Measurements from ENCODE around the gene COL5A3.

Gene COL5A3

DNA sequence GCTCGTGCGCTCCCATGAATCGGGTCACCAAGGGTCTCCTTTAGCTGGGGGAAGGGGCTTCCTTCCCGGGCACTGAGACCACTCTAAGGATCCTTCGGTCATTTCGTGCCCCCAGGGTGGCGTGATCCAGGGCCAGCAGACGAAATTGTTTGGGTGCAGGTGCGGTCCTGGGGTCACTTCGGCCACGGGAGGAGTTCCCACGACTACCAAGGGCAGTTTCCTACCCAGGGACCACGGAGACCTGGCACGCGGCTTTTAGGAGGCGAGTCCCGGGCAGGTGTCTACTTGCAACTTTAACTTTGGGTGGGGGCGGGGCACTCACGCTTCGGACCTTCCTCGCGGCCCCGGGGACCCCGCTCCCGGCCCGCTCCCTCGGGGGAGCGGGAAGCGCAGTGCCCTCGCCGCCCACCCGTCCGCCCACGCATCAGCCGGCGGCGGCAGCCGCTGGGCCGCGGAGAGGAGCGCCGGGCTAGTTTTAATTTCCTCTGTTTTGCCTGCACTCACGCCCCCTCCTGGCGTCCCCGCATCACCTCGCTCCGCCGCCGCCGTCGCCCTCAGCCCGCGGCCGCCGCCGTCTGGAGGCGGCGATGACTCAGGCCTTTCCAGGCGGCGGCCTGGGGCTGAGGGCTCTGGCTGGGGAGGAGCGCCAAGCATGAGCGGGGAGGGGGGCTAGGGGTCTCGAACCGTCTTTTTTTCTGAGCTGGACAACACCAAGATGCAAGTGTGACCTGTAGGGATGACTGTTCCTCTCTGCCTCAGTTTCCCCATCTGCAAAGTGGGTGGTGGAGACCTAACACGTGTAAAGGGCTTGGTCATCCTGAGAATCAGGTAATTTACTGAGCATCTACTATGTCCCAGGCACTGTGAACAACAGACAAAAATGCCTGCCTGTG, 95.7 kb downstream of the COL5A3 start:
- Histone ChIP-seq H2AFZ (ENCODE audit: low read depth, low read length) (peak overlapping the region; percentile 49), H3K18ac (ENCODE audit: low read depth in 1 of 2, low read length in 2 of 2) (peak overlapping the region; percentile 34 to 73), H2BK5ac (ENCODE audit: low read depth, low read length, poor library complexity, severe bottlenecking) (no peak overlapping the region), H3K14ac (ENCODE audit: low read length in 2 of 2) (no peak overlapping the region), H2BK15ac (ENCODE audit: low read depth, poor library complexity, severe bottlenecking) (peak overlapping the region; percentile 58), H3K9me3 (ENCODE audit: control insufficient read depth, low read length) (no peaks in the 10 kb centered on the region), H3K4me1 (ENCODE audit: control insufficient read depth, insufficient read depth, low read depth, low read length) (peaks cover 15% of the 10 kb centered on the region), H3K9ac (ENCODE audit: low read length) (peak overlapping the region; percentile 29), H3K36me3 (ENCODE audit: control insufficient read depth in 1 of 2, insufficient read depth in 2 of 2, low read depth in 1 of 2, low read length in 2 of 2) (no peaks in the 10 kb centered on the region), H3K23ac (ENCODE audit: low read length in 2 of 2) (peak overlapping the region in 1 of 2 experiments; percentile 17), H3K27me3 (ENCODE audit: control insufficient read depth in 1 of 2, insufficient read depth in 1 of 2, low read length in 2 of 2) (peaks cover 30 to 36% of the 10 kb centered on the region in 2 experiments), H4K91ac (ENCODE audit: low read length) (no peak overlapping the region), H3K79me1 (replicated peaks; ENCODE audit: low read length, poor library complexity, severe bottlenecking) (no peaks in the 10 kb centered on the region), H3K4me2 (ENCODE audit: low read length, poor library complexity, severe bottlenecking) (peak overlapping the region; percentile 81), H2AK5ac (ENCODE audit: low read length, severe bottlenecking) (no peak overlapping the region), H3K27ac (ENCODE audit: low read length, poor library complexity, severe bottlenecking) (no peak overlapping the region), H3K4me3 (ENCODE audit: insufficient read depth in 1 of 2, low read depth in 1 of 2, low read length in 2 of 2) (peak overlapping the region; percentile 34 to 76), H2BK120ac (ENCODE audit: low read depth, low read length) (no peak overlapping the region), H2BK12ac (ENCODE audit: low read length in 2 of 2) (peak overlapping the region in 1 of 2 experiments; percentile 34), H4K8ac (ENCODE audit: low read length) (peak overlapping the region; percentile 48), H3K4ac (ENCODE audit: low read depth in 1 of 2, low read length in 2 of 2) (no peak overlapping the region)
- under 1% methylated on average over 51 of the region's 65 CpGs for WGBS
- peak; percentile 87 for DNase-seq

DNA sequence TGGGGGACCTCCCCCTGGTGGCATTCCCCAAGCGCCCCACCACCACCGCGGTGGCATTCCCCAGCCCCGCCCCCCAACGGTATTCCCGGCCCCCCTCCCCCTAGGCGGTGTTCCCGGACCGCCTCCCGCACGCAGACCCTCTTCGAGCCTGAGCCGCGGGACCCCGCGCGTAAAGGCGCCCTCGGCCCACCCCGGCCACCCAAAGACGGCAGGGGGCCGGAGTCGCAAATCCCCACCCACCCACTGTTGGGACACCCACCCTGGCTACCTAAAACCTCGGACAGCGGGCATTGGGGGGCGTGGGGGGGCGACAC, 96.3 kb downstream of the COL5A3 start:
- peaks cover 36% of the 10 kb centered on the region in 2 experiments for H3K27me3 ChIP-seq (ENCODE audit: control insufficient read depth in 1 of 2, insufficient read depth in 1 of 2, low read length in 2 of 2)
- H2AFZ ChIP-seq (ENCODE audit: low read depth, low read length) = peak overlapping the region; percentile 49
- H3K14ac ChIP-seq (ENCODE audit: low read length in 2 of 2) = no peak overlapping the region
- no peak overlapping the region for H2BK5ac ChIP-seq (ENCODE audit: low read depth, low read length, poor library complexity, severe bottlenecking)
- peaks cover 15% of the 10 kb centered on the region for H3K4me1 ChIP-seq (ENCODE audit: control insufficient read depth, insufficient read depth, low read depth, low read length)
- H4K8ac ChIP-seq (ENCODE audit: low read length) = no peak overlapping the region
- no peaks in the 10 kb centered on the region for H3K36me3 ChIP-seq (ENCODE audit: control insufficient read depth in 1 of 2, insufficient read depth in 2 of 2, low read depth in 1 of 2, low read length in 2 of 2)
- H3K9me3 ChIP-seq (ENCODE audit: control insufficient read depth, low read length) = no peaks in the 10 kb centered on the region
- H2BK15ac ChIP-seq (ENCODE audit: low read depth, poor library complexity, severe bottlenecking) = no peak overlapping the region
- peak overlapping the region; percentile 34 to 76 for H3K4me3 ChIP-seq (ENCODE audit: insufficient read depth in 1 of 2, low read depth in 1 of 2, low read length in 2 of 2)
- H2AK5ac ChIP-seq (ENCODE audit: low read length, severe bottlenecking) = no peak overlapping the region
- no peak overlapping the region for H4K91ac ChIP-seq (ENCODE audit: low read length)
- H3K27ac ChIP-seq (ENCODE audit: low read length, poor library complexity, severe bottlenecking) = no peak overlapping the region
- H3K4me2 ChIP-seq (ENCODE audit: low read length, poor library complexity, severe bottlenecking) = peak overlapping the region; percentile 81
- H3K18ac ChIP-seq (ENCODE audit: low read depth in 1 of 2, low read length in 2 of 2) = peak overlapping the region in 1 of 2 experiments; percentile 73
- peak overlapping the region in 1 of 2 experiments; percentile 34 for H2BK12ac ChIP-seq (ENCODE audit: low read length in 2 of 2)
- DNase-seq = no peak
- no peak overlapping the region for H3K23ac ChIP-seq (ENCODE audit: low read length in 2 of 2)
- peak overlapping the region; percentile 29 for H3K9ac ChIP-seq (ENCODE audit: low read length)
- WGBS = 2% methylated on average over 16 of the region's 27 CpGs
- no peak overlapping the region for H2BK120ac ChIP-seq (ENCODE audit: low read depth, low read length)
- no peaks in the 10 kb centered on the region for H3K79me1 ChIP-seq (replicated peaks; ENCODE audit: low read length, poor library complexity, severe bottlenecking)
- no peak overlapping the region for H3K4ac ChIP-seq (ENCODE audit: low read depth in 1 of 2, low read length in 2 of 2)

DNA sequence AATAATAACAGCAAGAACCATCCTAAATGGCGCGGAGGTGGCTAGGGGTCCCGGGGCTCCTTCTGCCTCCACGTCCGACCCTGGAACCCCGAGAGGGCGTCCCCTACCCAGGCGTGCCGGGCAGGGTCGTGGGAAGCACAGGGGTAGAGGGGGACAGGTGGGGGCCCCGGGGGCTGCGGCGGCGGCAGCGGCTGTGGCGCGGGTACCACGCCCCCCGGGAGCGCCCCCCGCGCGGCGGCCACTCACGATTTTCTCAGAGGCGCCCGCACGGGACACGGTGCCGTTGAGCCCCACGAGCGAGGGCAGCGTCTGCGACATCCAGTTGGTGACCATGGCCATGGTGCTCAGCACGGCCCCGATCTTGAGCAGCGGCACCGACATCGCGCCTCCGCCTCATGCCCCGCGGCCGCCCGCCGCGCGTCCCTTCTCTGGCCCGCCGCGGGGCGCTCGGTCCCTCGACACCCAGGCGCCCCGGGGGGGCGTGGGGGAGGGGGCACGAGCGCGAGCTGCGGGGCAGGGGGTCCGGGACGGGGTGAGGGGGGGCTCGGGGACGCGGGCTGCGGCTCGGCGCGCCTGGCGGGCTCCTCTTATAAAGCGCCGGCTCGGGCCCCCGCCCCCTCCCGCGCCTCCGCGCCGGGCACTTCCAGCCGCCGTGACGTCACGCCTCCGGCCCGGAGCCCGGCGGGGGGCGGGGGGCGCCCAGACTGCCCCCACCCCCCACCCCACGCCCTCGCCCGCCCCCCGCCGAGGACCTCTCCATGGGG, 96.9 kb downstream of the COL5A3 start:
- Histone ChIP-seq H3K14ac (ENCODE audit: low read length in 2 of 2) (no peak overlapping the region), H3K27me3 (ENCODE audit: control insufficient read depth in 1 of 2, insufficient read depth in 1 of 2, low read length in 2 of 2) (peaks cover 36 to 37% of the 10 kb centered on the region in 2 experiments), H3K18ac (ENCODE audit: low read depth in 1 of 2, low read length in 2 of 2) (no peak overlapping the region), H2BK5ac (ENCODE audit: low read depth, low read length, poor library complexity, severe bottlenecking) (no peak overlapping the region), H3K9me3 (ENCODE audit: control insufficient read depth, low read length) (no peaks in the 10 kb centered on the region), H3K79me1 (replicated peaks; ENCODE audit: low read length, poor library complexity, severe bottlenecking) (no peaks in the 10 kb centered on the region), H3K9ac (ENCODE audit: low read length) (no peak overlapping the region), H3K4me2 (ENCODE audit: low read length, poor library complexity, severe bottlenecking) (peak overlapping the region; percentile 74), H2BK15ac (ENCODE audit: low read depth, poor library complexity, severe bottlenecking) (no peak overlapping the region), H4K91ac (ENCODE audit: low read length) (no peak overlapping the region), H2BK12ac (ENCODE audit: low read length in 2 of 2) (no peak overlapping the region), H2BK120ac (ENCODE audit: low read depth, low read length) (peak overlapping the region; percentile 8), H2AK5ac (ENCODE audit: low read length, severe bottlenecking) (no peak overlapping the region), H3K4me1 (ENCODE audit: control insufficient read depth, insufficient read depth, low read depth, low read length) (peaks cover 15% of the 10 kb centered on the region), H2AFZ (ENCODE audit: low read depth, low read length) (no peak overlapping the region), H3K4me3 (ENCODE audit: insufficient read depth in 1 of 2, low read depth in 1 of 2, low read length in 2 of 2) (peak overlapping the region; percentile 47 to 55), H3K27ac (ENCODE audit: low read length, poor library complexity, severe bottlenecking) (no peak overlapping the region), H3K23ac (ENCODE audit: low read length in 2 of 2) (peak overlapping the region in 1 of 2 experiments; percentile 77), H3K36me3 (ENCODE audit: control insufficient read depth in 1 of 2, insufficient read depth in 2 of 2, low read depth in 1 of 2, low read length in 2 of 2) (no peaks in the 10 kb centered on the region), H4K8ac (ENCODE audit: low read length) (no peak overlapping the region), H3K4ac (ENCODE audit: low read depth in 1 of 2, low read length in 2 of 2) (no peak overlapping the region)
- peak; percentile 26 for DNase-seq
- 2% methylated on average over 38 of the region's 95 CpGs for WGBS
